Lung (tissue), 12 donors: Measurements from ENCODE around the gene COL4A1. TPM values are rescaled to one million over a fixed set of nuclear protein-coding genes. Genes with fewer than 3 reads are reported as not detected.
A peak's percentile ranks its signal among the peaks of the same experiment; 100 is the strongest.

Experiments
- ATAC-seq: fragments of 200-7000 bp; cut with Tn5 transposase; one replicate; pipeline ENCODE4 v1.9.1; 2020; ENCODE audit warnings: moderate number of reproducible peaks; ENCODE audit not compliant: insufficient read depth, low FRiP score
- DNase-seq, 3 donors: peaks; one replicate each; pipeline ENCODE4 v3.0.0-alpha.2; 2013 to 2017
- H3K27ac ChIP-seq, 2 donors: one replicate each; pipeline ENCODE4 v1.5.1; 2013; ENCODE audit warnings: mild to moderate bottlenecking in 2 of 2, moderate library complexity in 2 of 2, control low read depth in 1 of 2, inconsistent platforms in 1 of 2, low read depth in 1 of 2, low read length in 1 of 2
- H3K27me3 ChIP-seq, 3 donors: one replicate each; pipeline ENCODE4 v1.5.1; 2013; ENCODE audit warnings: low read length in 2 of 3; ENCODE audit not compliant: control insufficient read depth in 3 of 3, insufficient read depth in 3 of 3
- H3K36me3 ChIP-seq, 4 donors: one replicate each; pipeline ENCODE4 v1.5.1; 2013; ENCODE audit warnings: low read length in 4 of 4, mild to moderate bottlenecking in 1 of 4, moderate library complexity in 1 of 4; ENCODE audit not compliant: control insufficient read depth in 4 of 4, insufficient read depth in 4 of 4
- H3K4me1 ChIP-seq, 5 donors: one replicate each; pipeline ENCODE4 v1.5.1; 2013; ENCODE audit warnings: low read length in 5 of 5, mild to moderate bottlenecking in 2 of 5, moderate library complexity in 1 of 5; ENCODE audit not compliant: control insufficient read depth in 5 of 5, insufficient read depth in 5 of 5
- H3K4me3 ChIP-seq: one replicate; pipeline ENCODE4 v1.5.1; 2013; ENCODE audit warnings: mild to moderate bottlenecking, control low read depth, moderate library complexity
- H3K9ac ChIP-seq, 2 donors: one replicate each; pipeline ENCODE4 v1.5.1; 2013; ENCODE audit warnings: low read length in 2 of 2, control low read depth in 1 of 2; ENCODE audit not compliant: insufficient read depth in 1 of 2
- H3K9me3 ChIP-seq, 4 donors: one replicate each; pipeline ENCODE4 v1.5.1; 2013; ENCODE audit warnings: low read length in 3 of 4, mild to moderate bottlenecking in 1 of 4, moderate library complexity in 1 of 4; ENCODE audit not compliant: control insufficient read depth in 4 of 4, insufficient read depth in 3 of 4
- WGBS, 2 donors: extraction: QIAGEN DNeasy Blood & Tissue Kit; methylation state at CpG; one replicate each; pipeline ENCODE4 v1.1.7; 2013; 5-methylcytosine and 5-hydroxymethylcytosine counted together
- polyA plus RNA-seq, 2 donors: library from polyadenylated mRNA; stranded (reverse); fragments of 200-250 nt; gene quantifications; one replicate each; pipeline ENCODE4 v1.2.1, GENCODE V29; 2013
- total RNA-seq, 2 donors: library from RNA; depleted of rRNA in 1 of 2; stranded (reverse); fragments of >200 nt in 1 of 2; gene quantifications; one replicate each; pipeline ENCODE4 v1.2.1, GENCODE V29; 2014 to 2021
- TF ChIP-seq, protein P1 (sequence below): IDR thresholded peaks from 2 replicates; pipeline ENCODE4 v1.5.1; 2012; ENCODE audit warnings: mild to moderate bottlenecking; ENCODE audit errors: control extremely low read depth, extremely low read depth
- donor health status: control.
- donor health status: control.
- donor health status: Bipolar disorder and iron deficiency.
- donor health status: healthy.
- donor health status: DM: yes; HTN: yes; CAD: no.

Gene COL4A1
- total and polyA plus RNA-seq, 4 donors = 114 to 1,051 (median 318) TPM

DNA sequence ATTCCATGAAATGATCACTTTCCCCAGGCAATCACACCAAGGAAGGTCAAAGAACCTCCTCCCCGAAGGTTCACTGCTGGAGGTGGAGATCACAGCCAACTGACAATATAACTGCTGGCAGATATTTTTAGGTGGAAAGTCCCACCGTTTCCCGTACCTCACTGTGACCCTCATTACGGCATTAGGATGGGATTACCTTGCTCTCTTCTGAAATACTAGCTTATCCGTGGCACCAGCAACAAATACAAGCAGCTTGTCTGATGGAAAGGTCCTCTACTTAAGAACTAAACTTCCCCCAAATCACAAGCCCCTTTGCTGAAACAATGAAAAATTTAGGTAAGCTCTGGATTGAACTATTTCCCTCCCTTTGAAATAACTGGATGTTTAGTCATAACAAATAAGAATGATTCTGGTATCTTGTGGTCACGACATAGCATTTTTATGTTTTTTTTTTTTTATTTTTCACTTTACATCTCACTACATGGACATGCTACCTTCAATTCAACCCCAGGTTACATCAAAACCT lies 178.9 kb downstream of the COL4A1 start:
- DNase-seq = no peak
- Histone ChIP-seq H3K27ac (no peak overlapping the region), H3K27me3 (peaks cover 0 to 5% (median 0%) of the 10 kb centered on the region in 3 donors), H3K36me3 (no peaks in the 10 kb centered on the region), H3K9ac (no peak overlapping the region), H3K9me3 (no peaks in the 10 kb centered on the region), H3K4me1 (peaks cover 0 to 9% (median 7%) of the 10 kb centered on the region in 5 donors), H3K4me3 (no peak overlapping the region)
- no peak for ATAC-seq
- TF ChIP-seq, protein P1, sequence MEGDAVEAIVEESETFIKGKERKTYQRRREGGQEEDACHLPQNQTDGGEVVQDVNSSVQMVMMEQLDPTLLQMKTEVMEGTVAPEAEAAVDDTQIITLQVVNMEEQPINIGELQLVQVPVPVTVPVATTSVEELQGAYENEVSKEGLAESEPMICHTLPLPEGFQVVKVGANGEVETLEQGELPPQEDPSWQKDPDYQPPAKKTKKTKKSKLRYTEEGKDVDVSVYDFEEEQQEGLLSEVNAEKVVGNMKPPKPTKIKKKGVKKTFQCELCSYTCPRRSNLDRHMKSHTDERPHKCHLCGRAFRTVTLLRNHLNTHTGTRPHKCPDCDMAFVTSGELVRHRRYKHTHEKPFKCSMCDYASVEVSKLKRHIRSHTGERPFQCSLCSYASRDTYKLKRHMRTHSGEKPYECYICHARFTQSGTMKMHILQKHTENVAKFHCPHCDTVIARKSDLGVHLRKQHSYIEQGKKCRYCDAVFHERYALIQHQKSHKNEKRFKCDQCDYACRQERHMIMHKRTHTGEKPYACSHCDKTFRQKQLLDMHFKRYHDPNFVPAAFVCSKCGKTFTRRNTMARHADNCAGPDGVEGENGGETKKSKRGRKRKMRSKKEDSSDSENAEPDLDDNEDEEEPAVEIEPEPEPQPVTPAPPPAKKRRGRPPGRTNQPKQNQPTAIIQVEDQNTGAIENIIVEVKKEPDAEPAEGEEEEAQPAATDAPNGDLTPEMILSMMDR = no peak
- 61 to 64% methylated on average over 6 of the region's 6 CpGs for WGBS, 2 donors

DNA sequence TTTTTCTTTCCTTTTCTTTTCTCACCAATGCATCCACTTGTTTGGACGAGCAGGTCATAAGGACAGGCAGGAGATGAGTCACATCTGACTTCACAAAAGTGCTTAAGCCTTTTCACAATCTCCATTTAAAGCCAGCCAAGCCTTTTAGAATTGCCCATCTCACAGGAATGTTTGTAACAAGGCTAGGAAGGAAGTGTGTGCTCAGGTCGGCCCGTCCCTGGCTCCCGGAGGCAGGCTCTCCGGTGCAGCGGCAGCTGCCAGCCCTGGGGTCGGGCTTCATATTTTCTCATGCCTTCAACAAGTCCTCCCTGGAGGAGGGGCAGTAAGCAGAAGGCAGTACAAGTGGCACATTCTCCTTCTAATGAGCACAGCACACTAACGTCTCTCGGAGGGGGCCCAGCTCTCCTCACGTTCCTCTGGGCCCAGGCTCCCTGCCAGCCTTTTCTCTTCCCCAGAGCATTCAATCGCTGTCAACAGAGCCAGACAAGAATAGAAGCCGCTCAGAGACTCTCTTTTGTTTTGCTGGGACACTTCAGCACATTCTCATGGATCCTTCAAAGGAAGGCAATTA lies 180.5 kb downstream of the COL4A1 start:
- no peak overlapping the region for H3K4me3 ChIP-seq
- peaks cover 0 to 6% (median 4%) of the 10 kb centered on the region in 3 donors for H3K27me3 ChIP-seq
- 5 to 9% methylated on average over 12 of the region's 12 CpGs for WGBS, 2 donors
- DNase-seq = peak; percentile 41 to 74 (median 50)
- no peaks in the 10 kb centered on the region for H3K36me3 ChIP-seq
- TF ChIP-seq, protein P1 = no peak
- peak; percentile 65 for ATAC-seq
- peak overlapping the region; percentile 71 to 74 for H3K27ac ChIP-seq
- H3K9ac ChIP-seq = no peak overlapping the region
- peaks cover 0 to 9% (median 7%) of the 10 kb centered on the region in 5 donors for H3K4me1 ChIP-seq
- H3K9me3 ChIP-seq = no peaks in the 10 kb centered on the region

DNA sequence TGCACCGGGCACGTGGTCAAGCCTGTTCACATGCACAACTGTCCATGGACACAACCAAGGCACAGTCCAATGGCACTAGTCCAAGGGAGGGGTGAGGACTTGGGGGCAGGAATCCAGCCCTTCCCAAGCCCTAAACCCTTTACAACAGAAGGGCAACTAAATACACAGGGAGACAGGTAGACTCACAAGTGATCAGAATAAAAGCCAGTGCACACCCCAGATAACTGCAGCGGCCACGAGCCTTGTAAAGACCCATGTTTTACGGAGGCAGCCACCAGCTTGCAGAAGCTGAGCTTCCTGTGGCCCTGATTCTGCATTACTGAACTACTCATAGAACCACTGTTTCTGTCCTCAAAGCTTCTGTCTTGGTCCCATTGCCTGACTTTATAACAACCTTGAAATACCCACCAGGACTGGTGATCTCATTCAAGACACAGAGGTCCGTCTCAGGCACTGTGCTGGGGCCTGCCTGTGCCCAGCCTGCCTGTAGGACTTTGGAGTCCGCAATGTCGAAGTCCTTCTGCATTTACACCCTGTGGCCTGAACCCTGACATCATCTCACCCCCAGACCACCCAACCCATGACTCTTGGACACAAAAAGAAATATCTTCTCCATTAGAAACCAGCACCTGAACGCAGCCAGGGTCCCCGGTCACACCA lies 181.2 kb downstream of the COL4A1 start:
- no peak overlapping the region for H3K9ac ChIP-seq
- peaks cover 0 to 9% (median 7%) of the 10 kb centered on the region in 5 donors for H3K4me1 ChIP-seq
- H3K27ac ChIP-seq = peak overlapping the region; percentile 54 to 71
- WGBS, 2 donors = 93% methylated on average over 10 of the region's 10 CpGs
- DNase-seq = no peak
- H3K27me3 ChIP-seq = peaks cover 0 to 7% (median 4%) of the 10 kb centered on the region in 3 donors
- no peaks in the 10 kb centered on the region for H3K36me3 ChIP-seq
- no peak for ATAC-seq
- H3K9me3 ChIP-seq = no peaks in the 10 kb centered on the region
- H3K4me3 ChIP-seq = no peak overlapping the region
- TF ChIP-seq, protein P1 = no peak
